ENCODE results near the gene EFCAB7. TPM values are rescaled to one million over a fixed set of nuclear protein-coding genes. Genes with fewer than 3 reads are reported as not detected.

The EFCAB7 gene
- total and polyA plus RNA-seq, 5 donors from 2014 or later: 2.9 to 13.1 (median 4.6) TPM

DNA sequence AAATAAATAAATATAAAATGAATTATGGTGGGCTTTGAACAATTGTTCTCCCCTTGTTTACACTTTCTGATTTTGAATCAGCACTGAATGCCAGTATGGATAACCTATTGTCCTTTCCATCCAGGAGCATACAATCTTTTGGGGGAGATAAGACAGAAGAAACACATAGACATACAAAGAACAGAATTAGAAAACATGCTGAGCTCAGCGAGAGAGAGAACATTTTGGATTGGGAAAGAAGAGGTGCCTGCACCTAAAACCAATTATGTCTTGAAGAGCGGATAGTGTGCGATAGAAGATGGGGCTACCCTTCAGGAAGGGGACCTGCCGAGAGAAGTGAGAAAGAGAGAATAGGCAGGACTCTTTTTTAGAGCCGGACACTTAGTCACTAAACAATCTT is 76.5 kb downstream of the EFCAB7 start:
- H3K27me3 Mint-ChIP-seq: no peaks in the 10 kb centered on the region
- no peaks in the 10 kb centered on the region for H3K27me3 ChIP-seq (ENCODE audit: control insufficient read depth, insufficient read depth, low read length)
- H3K27ac Mint-ChIP-seq: no peak overlapping the region
- no peaks in the 10 kb centered on the region for H3K9me3 ChIP-seq (ENCODE audit: control insufficient read depth in 2 of 2, low read length in 2 of 2)
- no peak overlapping the region for H3K27ac ChIP-seq (ENCODE audit: insufficient read depth, low read length, poor library complexity, severe bottlenecking)
- DNase-seq (no peak), ATAC-seq (ENCODE audit: low read depth in 2 of 2) (no peak)
- peak overlapping the region in 1 of 4 donors; percentile 2 for H3K4me3 Mint-ChIP-seq
- no peaks in the 10 kb centered on the region for H3K36me3 ChIP-seq (ENCODE audit: control insufficient read depth, insufficient read depth, low read length)
- peaks cover 0 to 26% (median 23%) of the 10 kb centered on the region in 4 donors for H3K4me1 Mint-ChIP-seq
- H3K9me3 Mint-ChIP-seq: peaks cover 0 to 2% (median 0%) of the 10 kb centered on the region in 7 donors
- no peaks in the 10 kb centered on the region for H3K4me1 ChIP-seq (ENCODE audit: control insufficient read depth, insufficient read depth, low read length, poor library complexity, severe bottlenecking)
- no peak overlapping the region for H3K4me3 ChIP-seq (ENCODE audit: low read depth, low read length)
- peaks cover 11% of the 10 kb centered on the region for H3K36me3 Mint-ChIP-seq

DNA sequence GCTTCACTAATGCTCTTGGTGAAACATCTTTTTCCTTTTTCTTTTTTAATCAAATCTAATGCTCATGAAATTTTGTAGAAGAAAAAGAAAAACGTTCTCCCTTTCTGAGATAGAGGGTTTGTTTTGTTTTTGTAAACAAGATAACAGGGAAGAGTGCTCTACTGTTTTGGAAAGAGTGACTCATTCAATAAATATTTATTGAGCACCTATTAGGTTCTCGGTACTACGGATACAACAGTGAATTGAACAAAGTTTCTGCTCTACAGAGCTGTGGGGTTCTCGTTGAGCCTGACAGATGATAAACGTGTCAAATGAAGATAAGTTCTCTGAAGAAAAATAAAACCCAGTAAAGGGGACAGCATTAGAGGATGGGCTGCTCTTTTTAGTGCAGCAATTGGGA is 76.9 kb downstream of the EFCAB7 start:
- H3K4me1 Mint-ChIP-seq: peaks cover 0 to 24% (median 21%) of the 10 kb centered on the region in 4 donors
- H3K9me3 ChIP-seq (ENCODE audit: control insufficient read depth in 2 of 2, low read length in 2 of 2): no peaks in the 10 kb centered on the region
- no peaks in the 10 kb centered on the region for H3K4me1 ChIP-seq (ENCODE audit: control insufficient read depth, insufficient read depth, low read length, poor library complexity, severe bottlenecking)
- peaks cover 0 to 2% (median 0%) of the 10 kb centered on the region in 7 donors for H3K9me3 Mint-ChIP-seq
- H3K4me3 Mint-ChIP-seq: no peak overlapping the region
- H3K27me3 Mint-ChIP-seq: no peaks in the 10 kb centered on the region
- peaks cover 11% of the 10 kb centered on the region for H3K36me3 Mint-ChIP-seq
- no peak overlapping the region for H3K4me3 ChIP-seq (ENCODE audit: low read depth, low read length)
- H3K27me3 ChIP-seq (ENCODE audit: control insufficient read depth, insufficient read depth, low read length): no peaks in the 10 kb centered on the region
- no peaks in the 10 kb centered on the region for H3K36me3 ChIP-seq (ENCODE audit: control insufficient read depth, insufficient read depth, low read length)
- no peak for ATAC-seq (ENCODE audit: low read depth in 2 of 2)
- no peak for DNase-seq
- H3K27ac ChIP-seq (ENCODE audit: insufficient read depth, low read length, poor library complexity, severe bottlenecking): no peak overlapping the region
- no peak overlapping the region for H3K27ac Mint-ChIP-seq

DNA sequence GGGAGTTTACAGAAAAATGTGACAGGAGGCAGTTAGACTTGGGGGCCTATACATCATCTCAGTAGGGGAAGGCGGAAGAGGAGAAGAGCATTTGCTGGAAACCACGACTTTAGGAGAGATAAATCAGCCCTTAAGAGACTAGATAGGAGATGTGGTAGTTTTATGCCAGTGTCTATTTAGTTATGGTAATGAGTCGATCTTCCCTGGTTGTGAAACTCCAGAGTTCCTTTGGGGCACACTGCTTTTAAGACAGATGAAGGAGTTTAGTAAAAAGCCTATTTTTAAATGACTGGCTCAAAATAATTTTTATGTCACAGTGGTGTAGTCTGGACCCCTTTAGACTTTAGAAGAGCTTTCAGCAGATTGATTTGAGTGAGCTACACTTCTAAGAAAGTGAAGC is 77.7 kb downstream of the EFCAB7 start:
- Mint-ChIP-seq H3K9me3 (no peaks in the 10 kb centered on the region), H3K4me1 (peaks cover 0 to 18% (median 13%) of the 10 kb centered on the region in 4 donors), H3K36me3 (peaks cover 11% of the 10 kb centered on the region), H3K27me3 (no peaks in the 10 kb centered on the region), H3K4me3 (peak overlapping the region in 1 of 4 donors; percentile 21), H3K27ac (no peak overlapping the region)
- Histone ChIP-seq H3K9me3 (ENCODE audit: control insufficient read depth in 2 of 2, low read length in 2 of 2) (no peaks in the 10 kb centered on the region), H3K4me1 (ENCODE audit: control insufficient read depth, insufficient read depth, low read length, poor library complexity, severe bottlenecking) (no peaks in the 10 kb centered on the region), H3K4me3 (ENCODE audit: low read depth, low read length) (no peak overlapping the region), H3K27ac (ENCODE audit: insufficient read depth, low read length, poor library complexity, severe bottlenecking) (no peak overlapping the region), H3K27me3 (ENCODE audit: control insufficient read depth, insufficient read depth, low read length) (no peaks in the 10 kb centered on the region), H3K36me3 (ENCODE audit: control insufficient read depth, insufficient read depth, low read length) (no peaks in the 10 kb centered on the region)
- no peak for ATAC-seq (ENCODE audit: low read depth in 2 of 2)
- DNase-seq: no peak

DNA sequence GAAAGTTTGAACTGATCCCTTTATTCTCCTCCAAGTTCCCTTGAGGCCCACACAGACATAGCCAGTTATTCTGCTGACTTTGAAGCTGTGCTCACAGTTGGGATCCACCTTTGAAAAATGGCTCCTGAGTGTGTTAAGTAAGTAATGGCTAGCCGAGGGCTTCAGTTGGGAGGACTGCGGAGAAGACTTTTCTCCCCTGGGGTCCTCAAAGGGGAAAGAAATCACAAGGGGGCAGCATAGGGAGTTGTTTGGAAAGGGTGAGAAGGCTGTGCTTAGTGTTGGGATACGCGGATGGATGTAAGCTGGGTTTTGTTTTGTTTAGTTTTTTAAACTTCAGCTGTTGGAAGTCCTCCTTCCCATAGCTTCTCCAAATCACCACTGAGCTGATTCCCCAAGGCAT is 78.1 kb downstream of the EFCAB7 start:
- H3K36me3 ChIP-seq (ENCODE audit: control insufficient read depth, insufficient read depth, low read length): no peaks in the 10 kb centered on the region
- no peak overlapping the region for H3K4me3 ChIP-seq (ENCODE audit: low read depth, low read length)
- H3K9me3 Mint-ChIP-seq: no peaks in the 10 kb centered on the region
- H3K4me1 Mint-ChIP-seq: peaks cover 0 to 17% (median 11%) of the 10 kb centered on the region in 4 donors
- H3K36me3 Mint-ChIP-seq: peaks cover 11% of the 10 kb centered on the region
- no peaks in the 10 kb centered on the region for H3K27me3 Mint-ChIP-seq
- H3K4me3 Mint-ChIP-seq: peak overlapping the region in 1 of 4 donors; percentile 32
- H3K27ac Mint-ChIP-seq: peak overlapping the region in 1 of 3 donors; percentile 55
- no peaks in the 10 kb centered on the region for H3K4me1 ChIP-seq (ENCODE audit: control insufficient read depth, insufficient read depth, low read length, poor library complexity, severe bottlenecking)
- no peak overlapping the region for H3K27ac ChIP-seq (ENCODE audit: insufficient read depth, low read length, poor library complexity, severe bottlenecking)
- no peak for ATAC-seq (ENCODE audit: low read depth in 2 of 2)
- no peak for DNase-seq
- no peaks in the 10 kb centered on the region for H3K27me3 ChIP-seq (ENCODE audit: control insufficient read depth, insufficient read depth, low read length)
- H3K9me3 ChIP-seq (ENCODE audit: control insufficient read depth in 2 of 2, low read length in 2 of 2): no peaks in the 10 kb centered on the region

DNA sequence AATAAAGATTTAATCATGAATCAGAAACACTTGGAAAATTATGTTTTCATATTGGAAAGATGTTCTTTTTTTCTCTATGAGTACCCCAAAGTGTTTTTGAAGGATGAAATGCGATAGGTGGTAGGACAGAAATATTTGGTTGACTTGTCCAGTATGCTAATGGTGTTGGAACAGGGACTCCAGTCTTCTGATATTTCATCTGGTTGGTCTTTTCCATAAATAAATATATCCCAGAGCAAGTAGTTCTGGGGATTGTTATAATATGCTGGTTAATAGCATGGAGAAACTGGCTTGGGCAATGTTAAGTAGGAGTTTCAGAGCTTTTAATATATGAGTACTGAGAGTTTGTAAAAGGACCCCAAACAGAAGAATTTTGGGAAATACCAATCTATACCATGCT is 78.6 kb downstream of the EFCAB7 start:
- Histone ChIP-seq H3K4me1 (ENCODE audit: control insufficient read depth, insufficient read depth, low read length, poor library complexity, severe bottlenecking) (no peaks in the 10 kb centered on the region), H3K4me3 (ENCODE audit: low read depth, low read length) (no peak overlapping the region), H3K36me3 (ENCODE audit: control insufficient read depth, insufficient read depth, low read length) (no peaks in the 10 kb centered on the region), H3K27me3 (ENCODE audit: control insufficient read depth, insufficient read depth, low read length) (no peaks in the 10 kb centered on the region), H3K27ac (ENCODE audit: insufficient read depth, low read length, poor library complexity, severe bottlenecking) (no peak overlapping the region), H3K9me3 (ENCODE audit: control insufficient read depth in 2 of 2, low read length in 2 of 2) (no peaks in the 10 kb centered on the region)
- Mint-ChIP-seq H3K27ac (no peak overlapping the region), H3K4me1 (peaks cover 0 to 16% (median 7%) of the 10 kb centered on the region in 4 donors), H3K9me3 (no peaks in the 10 kb centered on the region), H3K27me3 (no peaks in the 10 kb centered on the region), H3K4me3 (no peak overlapping the region), H3K36me3 (peaks cover 11% of the 10 kb centered on the region)
- DNase-seq (no peak), ATAC-seq (ENCODE audit: low read depth in 2 of 2) (no peak)

DNA sequence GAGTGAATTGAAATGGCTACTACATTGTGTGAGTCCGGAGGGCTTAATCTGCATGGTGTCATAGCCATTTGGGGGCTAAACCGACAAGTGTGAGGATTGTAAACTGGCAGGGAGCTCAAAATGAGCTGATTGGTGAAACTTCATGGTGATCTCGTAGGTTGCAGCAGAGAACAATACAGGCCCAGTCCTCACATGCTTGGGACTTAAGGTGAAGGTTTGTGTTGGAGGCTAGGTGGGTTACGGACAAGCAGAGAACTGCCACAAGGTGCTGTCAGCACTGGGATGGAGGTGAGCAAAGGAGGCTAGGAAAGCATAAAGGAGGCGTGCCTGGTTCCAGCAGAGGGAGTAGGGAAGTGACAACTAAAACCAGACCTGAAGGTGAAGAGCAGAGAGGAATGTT is 79.3 kb downstream of the EFCAB7 start:
- Histone ChIP-seq H3K27me3 (ENCODE audit: control insufficient read depth, insufficient read depth, low read length) (no peaks in the 10 kb centered on the region), H3K27ac (ENCODE audit: insufficient read depth, low read length, poor library complexity, severe bottlenecking) (no peak overlapping the region), H3K4me3 (ENCODE audit: low read depth, low read length) (no peak overlapping the region), H3K9me3 (ENCODE audit: control insufficient read depth in 2 of 2, low read length in 2 of 2) (no peaks in the 10 kb centered on the region), H3K36me3 (ENCODE audit: control insufficient read depth, insufficient read depth, low read length) (no peaks in the 10 kb centered on the region), H3K4me1 (ENCODE audit: control insufficient read depth, insufficient read depth, low read length, poor library complexity, severe bottlenecking) (no peaks in the 10 kb centered on the region)
- H3K27ac Mint-ChIP-seq: peak overlapping the region in 2 of 3 donors; percentile 17 to 36
- no peak overlapping the region for H3K4me3 Mint-ChIP-seq
- DNase-seq (no peak), ATAC-seq (ENCODE audit: low read depth in 2 of 2) (no peak)
- H3K9me3 Mint-ChIP-seq: no peaks in the 10 kb centered on the region
- peaks cover 11% of the 10 kb centered on the region for H3K36me3 Mint-ChIP-seq
- no peaks in the 10 kb centered on the region for H3K27me3 Mint-ChIP-seq
- peaks cover 0 to 14% (median 5%) of the 10 kb centered on the region in 4 donors for H3K4me1 Mint-ChIP-seq

DNA sequence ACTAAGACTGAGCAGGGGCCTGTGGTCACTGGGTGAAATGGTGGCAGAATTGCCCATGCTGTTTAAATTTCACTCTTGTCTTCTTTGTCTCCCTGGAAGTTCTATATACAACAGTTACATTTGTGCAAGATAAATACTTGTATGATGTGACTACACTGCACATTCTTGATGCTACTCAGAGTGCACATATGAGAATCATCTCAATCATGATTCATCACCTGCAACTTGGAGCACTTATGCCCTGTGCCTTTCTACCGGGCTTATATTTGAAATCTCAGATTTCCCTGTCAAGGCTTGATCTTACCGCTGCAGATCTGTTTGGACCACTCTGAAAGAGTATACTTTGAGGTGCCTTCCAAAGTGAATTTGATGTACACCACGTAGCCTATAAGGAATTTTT is 80.5 kb downstream of the EFCAB7 start:
- Mint-ChIP-seq H3K4me1 (peaks cover 0 to 18% (median 7%) of the 10 kb centered on the region in 4 donors), H3K9me3 (no peaks in the 10 kb centered on the region), H3K36me3 (peaks cover 11% of the 10 kb centered on the region), H3K27me3 (no peaks in the 10 kb centered on the region), H3K4me3 (no peak overlapping the region), H3K27ac (no peak overlapping the region)
- H3K9me3 ChIP-seq (ENCODE audit: control insufficient read depth in 2 of 2, low read length in 2 of 2): no peaks in the 10 kb centered on the region
- H3K27ac ChIP-seq (ENCODE audit: insufficient read depth, low read length, poor library complexity, severe bottlenecking): no peak overlapping the region
- no peaks in the 10 kb centered on the region for H3K4me1 ChIP-seq (ENCODE audit: control insufficient read depth, insufficient read depth, low read length, poor library complexity, severe bottlenecking)
- no peaks in the 10 kb centered on the region for H3K36me3 ChIP-seq (ENCODE audit: control insufficient read depth, insufficient read depth, low read length)
- DNase-seq: no peak
- ATAC-seq (ENCODE audit: low read depth in 2 of 2): no peak
- no peaks in the 10 kb centered on the region for H3K27me3 ChIP-seq (ENCODE audit: control insufficient read depth, insufficient read depth, low read length)
- no peak overlapping the region for H3K4me3 ChIP-seq (ENCODE audit: low read depth, low read length)

DNA sequence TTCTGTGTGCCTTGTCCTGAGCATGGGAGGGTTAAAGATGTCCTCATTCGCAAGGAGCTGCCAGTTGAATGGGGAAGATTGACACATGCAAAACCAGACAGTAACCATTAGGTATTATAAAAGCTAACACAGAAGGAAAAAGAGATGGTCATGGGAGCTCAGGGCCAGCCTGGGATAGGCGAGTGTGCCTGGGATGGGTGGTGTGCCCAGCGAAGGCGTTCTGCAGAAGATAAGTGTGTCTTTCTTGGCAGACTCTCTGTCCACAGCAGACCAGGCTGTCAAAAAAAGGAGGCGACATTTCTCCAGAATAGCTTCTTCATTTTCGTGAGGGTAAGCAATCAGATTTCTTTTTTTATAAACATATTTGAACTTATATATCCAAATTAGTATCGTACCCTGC is 84.0 kb downstream of the EFCAB7 start:
- H3K4me3 ChIP-seq (ENCODE audit: low read depth, low read length): no peak overlapping the region
- ATAC-seq (ENCODE audit: low read depth in 2 of 2) (no peak), DNase-seq (no peak)
- H3K9me3 ChIP-seq (ENCODE audit: control insufficient read depth in 2 of 2, low read length in 2 of 2): no peaks in the 10 kb centered on the region
- Mint-ChIP-seq H3K27ac (no peak overlapping the region), H3K4me3 (no peak overlapping the region), H3K9me3 (no peaks in the 10 kb centered on the region), H3K27me3 (no peaks in the 10 kb centered on the region), H3K4me1 (peaks cover 0 to 13% (median 4%) of the 10 kb centered on the region in 4 donors), H3K36me3 (peaks cover 7% of the 10 kb centered on the region)
- no peak overlapping the region for H3K27ac ChIP-seq (ENCODE audit: insufficient read depth, low read length, poor library complexity, severe bottlenecking)
- no peaks in the 10 kb centered on the region for H3K4me1 ChIP-seq (ENCODE audit: control insufficient read depth, insufficient read depth, low read length, poor library complexity, severe bottlenecking)
- H3K36me3 ChIP-seq (ENCODE audit: control insufficient read depth, insufficient read depth, low read length): no peaks in the 10 kb centered on the region
- no peaks in the 10 kb centered on the region for H3K27me3 ChIP-seq (ENCODE audit: control insufficient read depth, insufficient read depth, low read length)
